ENCODE data around the gene GIT1. TPM values are rescaled to one million over a fixed set of nuclear protein-coding genes. Genes with fewer than 3 reads are reported as not detected.
A peak's percentile ranks its signal among the peaks of the same experiment; 100 is the strongest.

Gene GIT1
- total RNA-seq, 1 donor from 2014 or later: 64.8 TPM

DNA sequence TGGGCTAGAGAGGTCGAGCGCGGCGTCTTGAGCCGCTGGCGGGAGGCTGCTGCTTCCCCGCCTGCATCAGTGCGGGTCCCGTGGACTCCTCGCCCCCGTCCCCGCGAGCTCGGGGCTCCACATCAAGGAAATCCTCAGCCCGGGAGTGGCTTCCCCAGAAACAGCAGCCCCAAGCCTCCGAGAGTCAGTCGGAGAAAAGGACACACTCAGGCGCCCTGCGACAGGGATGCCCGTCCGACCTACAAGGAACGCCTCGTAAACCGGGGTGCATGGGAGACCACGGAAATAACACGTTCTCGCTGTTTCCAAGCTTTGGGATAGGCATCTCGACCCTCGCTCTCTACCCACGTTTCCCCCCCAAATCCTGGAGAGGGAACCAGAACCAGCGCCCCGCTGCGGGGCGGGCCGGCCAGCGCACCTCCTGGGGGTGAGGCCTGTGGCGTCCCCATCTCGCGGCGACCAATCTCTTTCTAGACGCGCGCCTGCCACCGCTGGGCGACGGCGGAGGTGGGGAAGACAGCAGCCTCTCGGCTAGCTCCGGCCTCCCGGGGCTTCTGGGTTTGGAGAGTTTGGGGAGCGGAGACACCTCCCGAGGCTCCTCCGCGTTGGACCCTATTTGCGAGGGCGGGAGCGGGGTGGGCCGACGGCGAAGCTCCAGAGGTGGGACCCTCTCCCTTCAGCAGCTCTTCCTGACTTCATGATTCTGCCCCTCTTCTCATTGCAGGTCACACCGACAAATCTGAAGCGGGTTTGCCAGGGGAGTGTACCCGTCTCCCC is 21.7 kb downstream of the GIT1 start:
- H3K36me3 ChIP-seq: peaks cover 2% of the 10 kb centered on the region
- H3K27ac ChIP-seq: peak overlapping the region; percentile 81
- peaks cover 35% of the 10 kb centered on the region for H3K4me1 ChIP-seq
- H3K4me3 ChIP-seq: peak overlapping the region; percentile 76
- no peaks in the 10 kb centered on the region for H3K9me3 ChIP-seq
- peak; percentile 90 for DNase-seq
- H3K27me3 ChIP-seq: no peaks in the 10 kb centered on the region
- peak; percentile 55 for ATAC-seq
- TF ChIP-seq, protein P1, sequence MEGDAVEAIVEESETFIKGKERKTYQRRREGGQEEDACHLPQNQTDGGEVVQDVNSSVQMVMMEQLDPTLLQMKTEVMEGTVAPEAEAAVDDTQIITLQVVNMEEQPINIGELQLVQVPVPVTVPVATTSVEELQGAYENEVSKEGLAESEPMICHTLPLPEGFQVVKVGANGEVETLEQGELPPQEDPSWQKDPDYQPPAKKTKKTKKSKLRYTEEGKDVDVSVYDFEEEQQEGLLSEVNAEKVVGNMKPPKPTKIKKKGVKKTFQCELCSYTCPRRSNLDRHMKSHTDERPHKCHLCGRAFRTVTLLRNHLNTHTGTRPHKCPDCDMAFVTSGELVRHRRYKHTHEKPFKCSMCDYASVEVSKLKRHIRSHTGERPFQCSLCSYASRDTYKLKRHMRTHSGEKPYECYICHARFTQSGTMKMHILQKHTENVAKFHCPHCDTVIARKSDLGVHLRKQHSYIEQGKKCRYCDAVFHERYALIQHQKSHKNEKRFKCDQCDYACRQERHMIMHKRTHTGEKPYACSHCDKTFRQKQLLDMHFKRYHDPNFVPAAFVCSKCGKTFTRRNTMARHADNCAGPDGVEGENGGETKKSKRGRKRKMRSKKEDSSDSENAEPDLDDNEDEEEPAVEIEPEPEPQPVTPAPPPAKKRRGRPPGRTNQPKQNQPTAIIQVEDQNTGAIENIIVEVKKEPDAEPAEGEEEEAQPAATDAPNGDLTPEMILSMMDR (IDR thresholded peaks at IDR 0.05): peak; percentile 52
- intact Hi-C loops (cut with DNase I): no loop called here

DNA sequence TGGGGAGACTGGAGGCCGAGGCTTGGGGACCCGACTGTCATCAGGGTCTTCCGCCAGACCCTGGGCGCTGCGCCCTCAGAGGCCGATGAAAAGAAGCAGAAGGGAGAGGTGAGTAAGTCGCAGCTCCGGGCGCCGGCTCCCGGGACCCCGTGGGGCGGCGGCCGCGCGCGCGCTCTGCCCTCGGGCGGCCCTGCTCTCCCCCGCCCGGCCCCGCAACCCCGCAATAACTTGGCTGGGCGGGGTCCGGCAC is 22.2 kb downstream of the GIT1 start:
- Histone ChIP-seq H3K36me3 (peaks cover 5% of the 10 kb centered on the region), H3K4me1 (peaks cover 40% of the 10 kb centered on the region), H3K27ac (peak overlapping the region; percentile 81), H3K9me3 (no peaks in the 10 kb centered on the region), H3K27me3 (no peaks in the 10 kb centered on the region), H3K4me3 (peak overlapping the region; percentile 76)
- DNase-seq: no peak
- intact Hi-C loops (cut with DNase I): no loop called here
- ATAC-seq: peak; percentile 1
- TF ChIP-seq, protein P1 (IDR thresholded peaks at IDR 0.05): no peak

DNA sequence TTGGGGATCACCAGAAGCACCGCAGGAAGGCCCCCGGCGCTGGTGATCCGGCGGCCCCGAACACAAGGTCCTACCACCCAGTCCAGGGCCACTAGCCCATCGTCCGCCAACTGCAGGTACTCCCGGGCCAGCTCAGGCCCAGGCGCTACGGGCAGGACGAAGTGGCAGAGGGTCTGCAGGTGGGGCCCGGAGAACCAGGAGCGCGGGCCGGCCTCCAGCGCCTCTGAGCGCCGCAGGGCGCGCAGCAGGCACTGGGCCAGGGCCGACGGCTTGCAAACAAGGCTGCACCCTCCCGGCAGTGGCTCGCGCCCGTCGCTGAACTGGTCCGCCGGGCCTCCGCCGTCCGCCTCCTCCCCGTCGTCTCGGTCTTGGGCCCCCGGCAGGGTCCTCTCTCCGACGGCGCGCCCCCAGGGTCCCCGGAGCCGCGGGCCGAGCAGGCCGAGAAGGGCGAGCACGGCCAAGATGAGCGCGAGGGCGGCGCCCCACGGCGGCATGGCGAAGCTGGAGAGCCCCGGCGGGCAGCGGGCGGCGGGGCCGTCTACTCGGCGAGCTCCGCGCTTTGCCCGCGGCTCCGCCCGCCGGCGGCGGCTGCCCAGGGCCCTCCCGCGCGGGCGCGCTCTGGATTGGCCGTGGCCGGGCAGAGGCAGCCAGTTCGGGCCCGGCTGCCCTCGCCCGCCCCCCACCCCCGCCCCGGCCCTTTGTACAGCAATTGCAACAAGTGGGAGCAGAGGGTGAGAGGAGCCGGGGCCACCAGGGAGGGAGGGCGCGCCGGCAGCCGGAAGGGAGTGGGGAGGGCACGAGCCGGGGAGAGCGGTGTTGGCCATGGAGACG is 22.8 kb downstream of the GIT1 start, which contains the start of gene ABHD15:
Gene ABHD15 (minus strand): TSS at position 565 of the 831 bp plus-strand sequence. CDS start 71 bp downstream, at position 494.
- H3K4me3 ChIP-seq: peak within 1 kb of the TSS; percentile 76
- ATAC-seq (peak; percentile 78), DNase-seq (peak; percentile 92)
- H3K4me1 ChIP-seq: peaks cover 45% of the 10 kb centered on the region
- H3K27me3 ChIP-seq: no peaks in the 10 kb centered on the region
- H3K9me3 ChIP-seq: no peaks in the 10 kb centered on the region
- peak within 1 kb of the TSS; percentile 81 for H3K27ac ChIP-seq
- H3K36me3 ChIP-seq: peaks cover 5% of the 10 kb centered on the region
- intact Hi-C loops (cut with DNase I): no loop called here
- TF ChIP-seq, protein P1 (IDR thresholded peaks at IDR 0.05): no peak

DNA sequence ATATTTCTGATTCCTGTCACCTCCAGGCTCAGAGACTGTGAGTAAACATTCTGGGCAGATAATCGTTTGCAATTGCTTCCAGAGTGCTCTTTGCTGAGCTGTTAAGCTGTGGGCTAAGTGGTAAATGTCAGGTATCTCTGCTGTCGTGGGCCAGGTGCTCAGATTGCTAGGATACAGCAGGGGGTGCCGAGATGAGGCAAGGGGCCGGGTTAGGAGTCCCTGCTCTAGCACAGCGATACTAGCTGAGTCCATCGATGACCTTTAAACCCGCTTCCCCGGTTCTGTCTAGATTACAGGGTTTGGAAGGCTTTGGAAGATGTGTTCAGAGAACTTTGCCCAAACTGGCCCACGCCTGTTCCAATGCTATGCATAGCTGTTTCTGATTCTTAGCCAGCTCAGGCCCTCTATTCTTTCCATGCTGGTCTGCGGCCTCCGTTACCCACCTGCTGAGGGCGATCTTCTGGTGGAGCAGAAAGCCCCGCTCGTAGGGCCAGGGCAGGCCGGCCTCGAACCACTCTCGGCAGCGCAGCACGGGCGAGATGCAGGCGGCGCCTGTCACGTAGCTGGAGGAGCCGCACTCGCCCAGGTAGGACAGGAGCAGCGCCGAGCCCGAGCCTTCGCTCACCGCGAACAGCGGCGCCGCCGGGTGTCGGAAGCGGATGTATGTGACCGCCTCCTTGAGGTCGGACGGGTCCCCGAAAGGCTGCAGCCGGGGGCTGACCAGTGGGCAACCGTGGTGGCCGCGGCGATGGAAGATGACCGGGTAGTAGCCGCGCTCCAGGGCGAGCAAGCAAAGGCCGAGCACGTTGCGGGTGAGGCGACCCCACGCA is 23.6 kb downstream of the GIT1 start:
- ATAC-seq (peak; percentile 13), DNase-seq (peak; percentile 83)
- intact Hi-C loops (cut with DNase I): no loop called here
- peaks cover 50% of the 10 kb centered on the region for H3K4me1 ChIP-seq
- H3K4me3 ChIP-seq: peak overlapping the region; percentile 76
- TF ChIP-seq, protein P1 (IDR thresholded peaks at IDR 0.05): peak; percentile 13
- peak overlapping the region; percentile 81 for H3K27ac ChIP-seq
- H3K9me3 ChIP-seq: no peaks in the 10 kb centered on the region
- H3K36me3 ChIP-seq: peaks cover 5% of the 10 kb centered on the region
- H3K27me3 ChIP-seq: no peaks in the 10 kb centered on the region

DNA sequence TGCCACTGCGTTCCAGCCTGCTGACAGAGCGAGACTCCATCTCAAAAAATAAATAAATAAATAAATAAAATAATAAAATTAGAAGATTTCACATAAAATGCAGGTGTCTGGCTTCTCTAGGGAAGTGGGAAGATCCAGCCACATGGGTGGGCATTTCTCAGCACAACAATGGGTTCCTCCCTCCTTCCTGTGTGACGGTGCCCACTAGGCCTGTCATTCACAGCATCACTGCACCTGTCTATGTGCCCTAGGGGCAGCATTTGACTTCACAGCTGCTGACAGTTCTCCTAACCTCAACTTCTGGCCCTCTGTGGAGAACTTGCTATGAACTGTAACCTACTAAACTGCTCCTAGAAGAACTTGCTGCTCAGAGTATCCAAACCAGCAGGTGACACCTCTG is 25.6 kb downstream of the GIT1 start:
- Histone ChIP-seq H3K4me1 (peaks cover 42% of the 10 kb centered on the region), H3K9me3 (no peaks in the 10 kb centered on the region), H3K27me3 (no peaks in the 10 kb centered on the region), H3K27ac (no peak overlapping the region), H3K4me3 (no peak overlapping the region), H3K36me3 (peaks cover 5% of the 10 kb centered on the region)
- intact Hi-C loops (cut with DNase I): no loop called here
- TF ChIP-seq, protein P1 (IDR thresholded peaks at IDR 0.05): no peak
- no peak for ATAC-seq
- DNase-seq: no peak

All from upper lobe of right lung (tissue), 1 donor.